ENCODE results near the gene CDK14. TPM values are rescaled to one million over a fixed set of nuclear protein-coding genes. Genes with fewer than 3 reads are reported as not detected.

Gene CDK14
- total RNA-seq, 4 donors from 2014 or later: 0.38 to 3.6 (median 1.3) TPM

DNA sequence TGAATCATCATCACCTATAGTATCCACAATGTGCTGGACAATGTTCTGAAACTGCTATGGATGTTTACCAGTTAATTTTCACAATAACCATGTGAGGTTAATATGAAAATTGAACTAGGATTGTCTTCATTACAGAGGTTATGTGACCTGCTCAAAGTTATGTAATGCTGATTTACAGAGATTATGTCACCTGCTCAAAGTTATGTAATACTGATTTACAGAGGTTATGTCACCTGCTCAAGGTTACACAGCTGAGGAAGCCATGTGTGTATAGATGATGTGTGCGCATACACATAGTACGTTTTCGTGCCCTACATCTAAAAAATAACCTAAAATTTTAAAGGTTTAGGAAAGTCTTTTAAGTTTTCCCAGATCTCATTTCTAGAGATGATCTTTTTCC is 298.0 kb downstream of the CDK14 start:
- no peak for TF ChIP-seq POLR2A (IDR thresholded peaks at IDR 0.05)
- TF ChIP-seq, protein P1, sequence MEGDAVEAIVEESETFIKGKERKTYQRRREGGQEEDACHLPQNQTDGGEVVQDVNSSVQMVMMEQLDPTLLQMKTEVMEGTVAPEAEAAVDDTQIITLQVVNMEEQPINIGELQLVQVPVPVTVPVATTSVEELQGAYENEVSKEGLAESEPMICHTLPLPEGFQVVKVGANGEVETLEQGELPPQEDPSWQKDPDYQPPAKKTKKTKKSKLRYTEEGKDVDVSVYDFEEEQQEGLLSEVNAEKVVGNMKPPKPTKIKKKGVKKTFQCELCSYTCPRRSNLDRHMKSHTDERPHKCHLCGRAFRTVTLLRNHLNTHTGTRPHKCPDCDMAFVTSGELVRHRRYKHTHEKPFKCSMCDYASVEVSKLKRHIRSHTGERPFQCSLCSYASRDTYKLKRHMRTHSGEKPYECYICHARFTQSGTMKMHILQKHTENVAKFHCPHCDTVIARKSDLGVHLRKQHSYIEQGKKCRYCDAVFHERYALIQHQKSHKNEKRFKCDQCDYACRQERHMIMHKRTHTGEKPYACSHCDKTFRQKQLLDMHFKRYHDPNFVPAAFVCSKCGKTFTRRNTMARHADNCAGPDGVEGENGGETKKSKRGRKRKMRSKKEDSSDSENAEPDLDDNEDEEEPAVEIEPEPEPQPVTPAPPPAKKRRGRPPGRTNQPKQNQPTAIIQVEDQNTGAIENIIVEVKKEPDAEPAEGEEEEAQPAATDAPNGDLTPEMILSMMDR (IDR thresholded peaks at IDR 0.05): no peak
- WGBS, 2 donors: 91 to 97% methylated on average over 3 of the region's 3 CpGs
- intact Hi-C loops (cut with DNase I): no loop called here
- no peak for DNase-seq
- H3K9me3 ChIP-seq: no peaks in the 10 kb centered on the region
- no peak overlapping the region for H3K4me3 ChIP-seq
- no peak overlapping the region for H3K27ac ChIP-seq
- no peaks in the 10 kb centered on the region for H3K4me1 ChIP-seq
- H3K27me3 ChIP-seq: no peaks in the 10 kb centered on the region
- H3K36me3 ChIP-seq: no peaks in the 10 kb centered on the region

DNA sequence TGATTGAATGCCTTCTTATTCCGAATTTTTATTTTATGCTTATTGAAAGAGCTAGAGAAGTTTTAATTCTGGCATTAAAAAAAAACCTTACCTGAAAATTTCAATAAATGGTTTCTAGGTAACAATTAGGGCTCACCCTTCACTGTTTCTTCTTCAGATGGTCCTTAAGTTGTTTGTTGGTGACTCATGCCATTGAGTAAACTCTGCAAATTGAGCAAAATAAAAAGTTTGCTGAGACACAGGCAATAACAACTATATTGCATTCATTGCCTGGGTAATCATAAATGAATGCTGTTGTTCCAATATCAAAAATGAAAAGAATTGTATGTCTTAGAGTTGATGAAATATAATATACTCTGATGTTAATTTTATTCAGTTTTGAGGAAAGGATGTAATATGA is 300.3 kb downstream of the CDK14 start:
- Histone ChIP-seq H3K9me3 (no peaks in the 10 kb centered on the region), H3K36me3 (no peaks in the 10 kb centered on the region), H3K4me3 (no peak overlapping the region), H3K4me1 (no peaks in the 10 kb centered on the region), H3K27me3 (no peaks in the 10 kb centered on the region), H3K27ac (no peak overlapping the region)
- DNase-seq: no peak
- TF ChIP-seq POLR2A (IDR thresholded peaks at IDR 0.05): no peak
- TF ChIP-seq, protein P1 (IDR thresholded peaks at IDR 0.05): no peak
- 83 to 87% methylated on average over 1 of the region's 1 CpG for WGBS, 2 donors
- intact Hi-C loops (cut with DNase I): no loop called here

DNA sequence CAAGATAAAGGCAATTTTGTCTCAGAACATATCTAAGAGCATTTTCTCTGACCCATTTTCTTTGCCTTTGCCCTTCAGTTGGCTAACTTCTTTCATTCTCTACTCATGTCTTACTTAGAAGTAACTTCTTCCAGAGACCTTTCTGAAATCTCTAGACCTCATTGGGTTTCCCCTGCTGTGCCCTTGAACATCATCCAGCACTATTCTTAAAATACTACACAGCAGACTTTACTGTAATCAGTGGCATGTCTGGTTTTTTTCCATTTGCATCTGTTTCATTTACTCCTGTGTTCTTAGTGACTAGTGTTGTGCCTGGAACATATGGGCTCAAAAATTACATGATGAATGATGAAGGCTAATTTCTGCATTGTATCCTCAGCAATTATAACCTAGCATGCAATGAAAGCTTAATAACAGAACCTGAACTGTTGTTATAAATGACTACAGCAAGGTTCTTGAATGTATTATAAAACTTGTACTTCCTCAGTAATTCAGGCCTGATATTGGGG is 301.9 kb downstream of the CDK14 start:
- H3K27me3 ChIP-seq: no peaks in the 10 kb centered on the region
- intact Hi-C loops (cut with DNase I): no loop called here
- H3K4me3 ChIP-seq: no peak overlapping the region
- no peak for DNase-seq
- no peaks in the 10 kb centered on the region for H3K36me3 ChIP-seq
- no peaks in the 10 kb centered on the region for H3K4me1 ChIP-seq
- no peak overlapping the region for H3K27ac ChIP-seq
- no peak for TF ChIP-seq POLR2A (IDR thresholded peaks at IDR 0.05)
- TF ChIP-seq, protein P1 (IDR thresholded peaks at IDR 0.05): no peak
- H3K9me3 ChIP-seq: no peaks in the 10 kb centered on the region

DNA sequence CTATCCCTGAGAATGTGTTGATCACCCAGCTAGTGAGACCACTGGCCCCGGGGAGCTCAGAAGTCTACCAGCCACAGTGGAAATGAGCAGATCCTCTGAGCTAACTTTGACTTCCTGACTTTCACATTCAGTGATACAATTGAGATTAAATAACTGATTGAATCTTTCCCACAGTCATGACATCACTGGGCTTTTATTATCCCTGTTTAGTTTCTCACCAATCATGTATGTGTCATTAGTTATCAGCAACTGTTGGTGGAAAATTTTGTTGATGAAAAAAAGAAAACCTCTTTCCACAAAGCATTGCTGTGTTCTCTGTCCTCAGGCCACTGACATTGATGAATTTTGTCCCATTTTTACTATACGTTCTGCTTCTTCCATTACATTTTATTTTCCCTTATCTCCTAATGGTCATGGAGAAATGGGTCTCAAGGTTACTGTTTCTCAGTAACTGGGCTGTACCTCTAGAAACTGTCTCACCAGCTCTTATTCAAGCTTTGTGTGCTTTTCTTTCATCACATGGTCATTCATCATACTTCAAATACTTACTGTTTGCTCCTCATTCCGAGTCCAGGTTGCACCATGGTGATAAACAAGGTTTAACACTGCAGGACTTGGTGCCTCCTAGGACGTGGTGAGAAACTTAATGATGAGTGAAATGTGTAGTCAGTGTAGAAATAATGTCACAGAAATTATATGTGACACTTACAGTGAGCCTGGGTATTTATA is 304.7 kb downstream of the CDK14 start:
- no peak for DNase-seq
- H3K36me3 ChIP-seq: no peaks in the 10 kb centered on the region
- TF ChIP-seq, protein P1 (IDR thresholded peaks at IDR 0.05): no peak
- TF ChIP-seq POLR2A (IDR thresholded peaks at IDR 0.05): no peak
- intact Hi-C loops (cut with DNase I): no loop called here
- no peak overlapping the region for H3K27ac ChIP-seq
- WGBS, 2 donors: 48 to 50% methylated on average over 4 of the region's 4 CpGs
- H3K4me3 ChIP-seq: no peak overlapping the region
- H3K27me3 ChIP-seq: no peaks in the 10 kb centered on the region
- no peaks in the 10 kb centered on the region for H3K4me1 ChIP-seq
- no peaks in the 10 kb centered on the region for H3K9me3 ChIP-seq

DNA sequence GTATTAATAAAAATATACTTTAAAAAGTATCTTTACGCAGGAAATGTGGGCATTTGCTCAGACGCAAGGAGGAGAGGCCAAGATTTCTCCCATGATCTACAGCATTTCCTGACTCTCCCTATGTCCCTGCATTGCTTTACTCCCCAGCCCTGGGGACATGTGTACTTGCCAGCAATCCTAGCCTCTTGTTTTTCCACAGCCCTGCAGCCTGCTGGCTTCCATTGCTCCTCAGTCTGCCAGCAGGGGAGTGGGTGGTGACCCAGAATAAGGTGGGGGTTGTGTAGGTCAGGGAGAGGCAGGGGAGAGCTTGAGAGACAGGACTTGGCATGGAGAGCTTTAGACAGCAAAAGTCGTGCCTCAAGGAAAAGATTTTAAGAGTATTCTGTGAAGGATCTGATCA is 307.7 kb downstream of the CDK14 start:
- WGBS, 2 donors: 79 to 83% methylated on average over 3 of the region's 3 CpGs

More for the DNA sequence above, 307.7 kb downstream of the CDK14 start:
- Histone ChIP-seq H3K4me1 (no peaks in the 10 kb centered on the region), H3K27ac (no peak overlapping the region), H3K27me3 (no peaks in the 10 kb centered on the region), H3K9me3 (no peaks in the 10 kb centered on the region), H3K4me3 (no peak overlapping the region), H3K36me3 (no peaks in the 10 kb centered on the region)
- no peak for DNase-seq
- TF ChIP-seq, protein P1 (IDR thresholded peaks at IDR 0.05): no peak
- TF ChIP-seq POLR2A (IDR thresholded peaks at IDR 0.05): no peak
- intact Hi-C loops (cut with DNase I): no loop called here

Data from esophagus squamous epithelium (tissue), 5 donors.